Natural killer cell (primary cell): ENCODE measurements around the gene ARHGEF39. TPM values are rescaled to one million over a fixed set of nuclear protein-coding genes. Genes with fewer than 3 reads are reported as not detected.
A peak's percentile ranks its signal among the peaks of the same experiment; 100 is the strongest.

Experiments used
- ATAC-seq, 3 donors: fragments of 150-1000 bp in 2 of 3; fragments of 200-7000 bp in 1 of 3; cut with Tn5 transposase; 1 replicate in 1 of 3; 2 replicates in 2 of 3; pipeline ENCODE4 v1.10.0; 2021; ENCODE audit warnings: mild to moderate bottlenecking in 2 of 3, moderate library complexity in 2 of 3
- DNase-seq, 2 donors: peaks; one replicate each; pipeline versions ENCODE4 v3.0.0 to v3.0.0-alpha.2; 2013 to 2021; ENCODE audit warnings: mixed read lengths in 1 of 2
- H3K27ac ChIP-seq: one replicate; pipeline ENCODE4 v1.5.1; 2013; ENCODE audit warnings: mild to moderate bottlenecking, low read length
- H3K27me3 ChIP-seq: one replicate; pipeline ENCODE4 v1.6.1; 2013; ENCODE audit warnings: low read length; ENCODE audit not compliant: control insufficient read depth, insufficient read depth
- H3K36me3 ChIP-seq: one replicate; pipeline ENCODE4 v1.6.1; 2013; ENCODE audit warnings: low read length; ENCODE audit not compliant: control insufficient read depth, insufficient read depth
- H3K4me1 ChIP-seq: one replicate; pipeline ENCODE4 v1.6.1; 2013; ENCODE audit warnings: low read length; ENCODE audit not compliant: control insufficient read depth, insufficient read depth
- H3K4me3 ChIP-seq: one replicate; pipeline ENCODE4 v1.5.1; 2013; ENCODE audit warnings: low read length
- H3K9me3 ChIP-seq: one replicate; pipeline ENCODE4 v1.6.1; 2013; ENCODE audit warnings: low read length; ENCODE audit not compliant: control insufficient read depth, insufficient read depth
- H3K27ac Mint-ChIP-seq, 2 donors: one replicate each; pipeline ENCODE4 v1.8.0; 2022; ENCODE audit warnings: mild to moderate bottlenecking in 2 of 2, mixed read lengths in 2 of 2, moderate library complexity in 1 of 2
- H3K27me3 Mint-ChIP-seq, 2 donors: one replicate each; pipeline ENCODE4 v1.8.0; 2022; ENCODE audit warnings: low read depth in 2 of 2, mixed read lengths in 2 of 2
- H3K36me3 Mint-ChIP-seq: one replicate; pipeline ENCODE4 v1.8.0; 2022; ENCODE audit warnings: mixed read lengths
- H3K4me1 Mint-ChIP-seq, 2 donors: one replicate each; pipeline ENCODE4 v1.8.0; 2022; ENCODE audit warnings: mixed read lengths in 2 of 2
- H3K4me3 Mint-ChIP-seq: one replicate; pipeline ENCODE4 v1.8.0; 2022; ENCODE audit warnings: mild to moderate bottlenecking, moderate library complexity, mixed read lengths
- H3K9me3 Mint-ChIP-seq, 2 donors: one replicate each; pipeline ENCODE4 v1.8.0; 2022; ENCODE audit warnings: mixed read lengths in 2 of 2
- WGBS: methylation state at CpG from one replicate; pipeline ENCODE4 v1.1.7; 2013; ENCODE audit warnings: missing lambda C conversion rate; ENCODE audit not compliant: insufficient coverage; 5-methylcytosine and 5-hydroxymethylcytosine counted together
- intact Hi-C: fragments of 100-400 bp; cut with micrococcal nuclease; formaldehyde crosslinking; loops from one replicate; pipeline ENCODE4 v1.14.2; 2022
- total RNA-seq, 4 donors: library from RNA; stranded (reverse); fragments of 120-200 nt in 1 of 4; gene quantifications; one replicate each; pipeline versions ENCODE4 v1.2.3 to v1.2.4, GENCODE V29; 2013 to 2022
- TF ChIP-seq, protein P1 (sequence below): fragments of 200-600 bp; IDR thresholded peaks from one replicate; pipeline ENCODE4 v1.8.0; 2022; ENCODE audit warnings: antibody characterized with exemption

ARHGEF39 gene
- total RNA-seq, 3 donors from 2014 or later (not counting 1 experiment from before 2014, with no cell fraction given): 1.3 to 3.2 (median 1.5) TPM

DNA sequence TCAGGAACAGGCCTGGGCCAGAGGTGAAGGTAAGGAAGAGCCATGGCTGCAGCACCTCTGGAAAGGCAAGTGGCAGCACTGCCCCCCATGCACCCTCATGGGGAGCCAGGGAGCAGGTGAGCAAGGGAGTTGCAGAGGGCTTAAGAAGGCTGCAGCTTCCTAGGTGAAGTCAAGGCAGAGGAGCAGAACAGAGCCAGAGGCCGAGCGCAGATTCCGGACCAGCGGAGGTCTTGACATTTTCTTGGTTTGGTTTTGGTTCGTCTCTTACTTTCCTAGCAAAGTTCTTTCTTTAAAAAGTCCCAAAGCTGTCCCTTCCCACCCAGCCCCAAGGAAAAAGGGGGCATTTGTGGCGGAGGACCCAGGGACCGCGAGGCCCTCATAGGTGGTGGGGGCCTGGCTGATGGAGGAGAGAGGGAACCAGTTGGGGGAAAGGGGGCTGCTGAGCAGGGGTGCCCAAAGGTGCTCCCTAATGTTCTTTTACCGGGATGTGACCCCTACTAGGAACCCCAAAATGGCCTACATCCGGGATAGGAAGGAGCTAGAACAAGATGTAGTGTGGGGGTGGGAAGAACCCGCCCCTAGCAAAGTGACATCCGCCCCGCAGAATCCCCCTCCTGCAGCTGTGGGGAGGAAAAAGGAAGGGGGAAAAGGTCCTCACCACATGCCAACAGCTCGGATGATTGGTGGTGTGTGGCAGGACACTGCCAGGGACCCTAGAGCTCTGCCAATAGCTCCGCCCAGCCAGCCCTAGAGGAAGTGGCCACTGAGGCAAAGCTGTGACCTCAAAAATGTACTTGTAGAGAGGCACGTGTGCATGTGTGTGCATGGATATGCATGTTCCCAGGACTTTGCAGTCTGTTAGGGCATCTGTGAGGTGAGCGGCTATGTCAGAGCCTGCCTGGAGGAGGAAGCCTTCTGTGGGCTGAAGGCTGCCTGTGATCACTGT lies 45.9 kb downstream of the ARHGEF39 start:
- H3K4me3 Mint-ChIP-seq: peak overlapping the region; percentile 96

DNA sequence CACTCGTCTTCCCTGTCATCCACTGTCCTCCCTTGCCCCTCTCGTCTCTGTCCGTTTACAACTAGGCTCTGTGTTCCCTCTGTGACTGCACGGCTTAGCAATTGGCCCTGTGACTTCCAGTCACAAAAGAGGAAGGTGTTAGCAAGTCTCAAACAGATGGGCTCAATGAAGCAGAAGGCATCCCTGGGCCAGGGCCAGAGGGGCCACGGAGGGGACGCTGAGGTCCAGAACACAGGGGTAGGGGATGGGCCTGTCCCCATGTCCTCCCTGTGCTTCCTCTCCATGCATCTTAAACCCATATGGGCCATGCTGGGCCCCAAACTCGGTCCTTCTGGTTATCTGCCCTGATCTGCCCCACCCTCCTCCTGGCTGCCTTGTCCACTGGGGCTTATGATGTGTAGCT lies 46.7 kb downstream of the ARHGEF39 start, which contains the start of gene CD72:
Gene CD72 (minus strand): TSS at position 89 of the 403 bp plus-strand sequence. CDS start 110 bp downstream, outside the sequence.
- H3K27ac ChIP-seq: peak within 1 kb of the TSS; percentile 97
- H3K27me3 ChIP-seq: no peaks in the 10 kb centered on the region
- DNase-seq (no peak), ATAC-seq (no peak)
- H3K4me3 ChIP-seq: peak within 1 kb of the TSS; percentile 55
- intact Hi-C loops: loop anchor here (5.0 kb wide), 1 partner anchor 114 kb away; the partner anchor contains the start of genes CREB3 and TLN1
- peaks cover 8% of the 10 kb centered on the region for H3K36me3 Mint-ChIP-seq
- H3K4me3 Mint-ChIP-seq: peak within 1 kb of the TSS; percentile 96
- no peaks in the 10 kb centered on the region for H3K9me3 ChIP-seq
- TF ChIP-seq, protein P1, sequence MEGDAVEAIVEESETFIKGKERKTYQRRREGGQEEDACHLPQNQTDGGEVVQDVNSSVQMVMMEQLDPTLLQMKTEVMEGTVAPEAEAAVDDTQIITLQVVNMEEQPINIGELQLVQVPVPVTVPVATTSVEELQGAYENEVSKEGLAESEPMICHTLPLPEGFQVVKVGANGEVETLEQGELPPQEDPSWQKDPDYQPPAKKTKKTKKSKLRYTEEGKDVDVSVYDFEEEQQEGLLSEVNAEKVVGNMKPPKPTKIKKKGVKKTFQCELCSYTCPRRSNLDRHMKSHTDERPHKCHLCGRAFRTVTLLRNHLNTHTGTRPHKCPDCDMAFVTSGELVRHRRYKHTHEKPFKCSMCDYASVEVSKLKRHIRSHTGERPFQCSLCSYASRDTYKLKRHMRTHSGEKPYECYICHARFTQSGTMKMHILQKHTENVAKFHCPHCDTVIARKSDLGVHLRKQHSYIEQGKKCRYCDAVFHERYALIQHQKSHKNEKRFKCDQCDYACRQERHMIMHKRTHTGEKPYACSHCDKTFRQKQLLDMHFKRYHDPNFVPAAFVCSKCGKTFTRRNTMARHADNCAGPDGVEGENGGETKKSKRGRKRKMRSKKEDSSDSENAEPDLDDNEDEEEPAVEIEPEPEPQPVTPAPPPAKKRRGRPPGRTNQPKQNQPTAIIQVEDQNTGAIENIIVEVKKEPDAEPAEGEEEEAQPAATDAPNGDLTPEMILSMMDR: no peak
- H3K27me3 Mint-ChIP-seq: no peaks in the 10 kb centered on the region
- H3K36me3 ChIP-seq: no peaks in the 10 kb centered on the region
- H3K9me3 Mint-ChIP-seq: no peaks in the 10 kb centered on the region
- H3K4me1 Mint-ChIP-seq: peaks cover 61 to 64% of the 10 kb centered on the region in 2 donors
- peaks cover 52% of the 10 kb centered on the region for H3K4me1 ChIP-seq
- WGBS: 29% methylated on average over 7 of the region's 7 CpGs
- H3K27ac Mint-ChIP-seq: peak within 1 kb of the TSS; percentile 98 to 99

More for the DNA sequence above, 45.9 kb downstream of the ARHGEF39 start:
- H3K36me3 ChIP-seq: no peaks in the 10 kb centered on the region
- TF ChIP-seq, protein P1: no peak
- H3K27me3 ChIP-seq: no peaks in the 10 kb centered on the region
- WGBS: 55% methylated on average over 12 of the region's 17 CpGs
- H3K9me3 Mint-ChIP-seq: no peaks in the 10 kb centered on the region
- peaks cover 5% of the 10 kb centered on the region for H3K36me3 Mint-ChIP-seq
- H3K27ac Mint-ChIP-seq: peak overlapping the region; percentile 98 to 99
- H3K4me1 ChIP-seq: peaks cover 52% of the 10 kb centered on the region
- H3K4me3 ChIP-seq: peak overlapping the region; percentile 55
- no peaks in the 10 kb centered on the region for H3K27me3 Mint-ChIP-seq
- H3K27ac ChIP-seq: peak overlapping the region; percentile 97
- DNase-seq: peak; percentile 65 to 75
- ATAC-seq: peak; percentile 50 to 74 (median 67)
- peaks cover 61 to 62% of the 10 kb centered on the region in 2 donors for H3K4me1 Mint-ChIP-seq
- no peaks in the 10 kb centered on the region for H3K9me3 ChIP-seq
- intact Hi-C loops: loop anchor here (1.0 to 5.0 kb wide), 2 partner anchors 15 to 113 kb away; partner anchors contain the start of genes CREB3 and TLN1

DNA sequence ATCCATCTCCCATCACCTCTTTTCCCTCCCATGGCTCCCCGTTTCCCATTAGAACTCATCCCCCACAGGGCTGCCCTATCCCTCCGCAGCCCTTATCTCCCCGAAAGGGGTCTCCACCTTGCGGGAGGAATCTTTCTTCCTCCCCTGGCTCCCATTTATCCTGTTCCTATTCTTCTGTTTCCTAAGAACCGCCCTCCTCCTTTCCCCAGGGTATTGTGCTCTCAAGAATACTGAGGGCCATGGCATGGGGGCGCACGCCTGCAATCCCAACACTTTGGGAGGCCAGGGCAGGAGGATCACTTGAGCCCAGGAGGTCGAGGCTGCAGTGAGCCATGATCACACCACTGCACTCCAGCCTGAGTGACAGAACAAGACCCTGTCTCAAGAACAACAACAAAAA lies 47.4 kb downstream of the ARHGEF39 start:
- intact Hi-C loops: loop anchor here (2.0 to 5.0 kb wide), 2 partner anchors 41 to 115 kb away; partner anchors contain the start of genes CCDC107, CREB3, RMRP and TLN1
- Mint-ChIP-seq H3K27me3 (no peaks in the 10 kb centered on the region), H3K36me3 (peaks cover 8% of the 10 kb centered on the region), H3K4me1 (peaks cover 61 to 64% of the 10 kb centered on the region in 2 donors), H3K4me3 (peak overlapping the region; percentile 96), H3K27ac (peak overlapping the region; percentile 98 to 99), H3K9me3 (no peaks in the 10 kb centered on the region)
- Histone ChIP-seq H3K4me3 (peak overlapping the region; percentile 55), H3K9me3 (no peaks in the 10 kb centered on the region), H3K36me3 (no peaks in the 10 kb centered on the region), H3K27me3 (no peaks in the 10 kb centered on the region), H3K4me1 (peaks cover 52% of the 10 kb centered on the region), H3K27ac (peak overlapping the region; percentile 97)
- TF ChIP-seq, protein P1: no peak
- DNase-seq: no peak
- no peak for ATAC-seq
- 60% methylated on average over 8 of the region's 8 CpGs for WGBS
